ENCODE measurements around the gene HDDC2.

HDDC2 gene

DNA sequence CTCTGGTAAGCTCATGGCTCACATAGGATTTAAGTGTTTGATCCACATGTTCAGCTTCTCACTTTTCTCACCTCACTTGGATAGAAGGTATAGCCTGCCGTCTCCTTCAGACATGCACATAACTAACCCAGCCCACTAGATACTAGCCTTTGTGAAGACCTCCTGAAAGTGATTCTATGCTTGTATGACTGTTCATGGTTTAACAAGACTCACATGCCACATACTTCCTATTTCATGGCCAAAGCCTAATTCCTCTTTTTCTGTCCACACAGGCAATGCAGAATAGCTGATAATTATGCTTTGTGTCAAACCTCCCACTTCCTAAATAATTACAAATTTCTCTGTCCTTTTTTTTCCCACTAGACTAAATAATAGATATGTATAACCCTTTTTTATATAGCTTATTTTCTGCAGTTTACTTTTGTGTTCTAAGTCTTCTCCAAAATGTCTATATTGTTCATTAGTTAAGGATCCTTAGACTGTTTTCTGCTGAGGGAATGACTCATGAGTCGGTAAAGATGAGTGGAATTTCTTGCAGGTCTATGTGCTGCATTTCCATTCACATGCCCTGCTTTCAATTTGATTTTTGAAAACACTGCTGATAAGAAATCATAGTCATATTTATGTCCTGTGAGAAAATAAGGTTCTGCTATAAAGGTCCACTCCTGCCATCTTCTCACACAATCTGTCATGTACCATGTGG, 43.0 kb downstream of the HDDC2 start:
- Histone ChIP-seq H3K27ac (replicated peaks) (peak overlapping the region; percentile 22; the same call in 1 of the 2 replicates), H3K27me3 (ENCODE audit: insufficient read depth, poor library complexity, severe bottlenecking) (no peaks in the 10 kb centered on the region), H3K4me3 (replicated peaks; ENCODE audit: insufficient read depth, low read length) (no peak overlapping the region)
- TF ChIP-seq SPI1 (IDR thresholded peaks at IDR 0.05; ENCODE audit: borderline replicate concordance, low read depth) (peak; percentile 65; the same call in 1 of the 2 replicates), CTCF (IDR thresholded peaks at IDR 0.05; ENCODE audit: insufficient read depth, low read length) (no peak)
- TF ChIP-seq, protein P1, sequence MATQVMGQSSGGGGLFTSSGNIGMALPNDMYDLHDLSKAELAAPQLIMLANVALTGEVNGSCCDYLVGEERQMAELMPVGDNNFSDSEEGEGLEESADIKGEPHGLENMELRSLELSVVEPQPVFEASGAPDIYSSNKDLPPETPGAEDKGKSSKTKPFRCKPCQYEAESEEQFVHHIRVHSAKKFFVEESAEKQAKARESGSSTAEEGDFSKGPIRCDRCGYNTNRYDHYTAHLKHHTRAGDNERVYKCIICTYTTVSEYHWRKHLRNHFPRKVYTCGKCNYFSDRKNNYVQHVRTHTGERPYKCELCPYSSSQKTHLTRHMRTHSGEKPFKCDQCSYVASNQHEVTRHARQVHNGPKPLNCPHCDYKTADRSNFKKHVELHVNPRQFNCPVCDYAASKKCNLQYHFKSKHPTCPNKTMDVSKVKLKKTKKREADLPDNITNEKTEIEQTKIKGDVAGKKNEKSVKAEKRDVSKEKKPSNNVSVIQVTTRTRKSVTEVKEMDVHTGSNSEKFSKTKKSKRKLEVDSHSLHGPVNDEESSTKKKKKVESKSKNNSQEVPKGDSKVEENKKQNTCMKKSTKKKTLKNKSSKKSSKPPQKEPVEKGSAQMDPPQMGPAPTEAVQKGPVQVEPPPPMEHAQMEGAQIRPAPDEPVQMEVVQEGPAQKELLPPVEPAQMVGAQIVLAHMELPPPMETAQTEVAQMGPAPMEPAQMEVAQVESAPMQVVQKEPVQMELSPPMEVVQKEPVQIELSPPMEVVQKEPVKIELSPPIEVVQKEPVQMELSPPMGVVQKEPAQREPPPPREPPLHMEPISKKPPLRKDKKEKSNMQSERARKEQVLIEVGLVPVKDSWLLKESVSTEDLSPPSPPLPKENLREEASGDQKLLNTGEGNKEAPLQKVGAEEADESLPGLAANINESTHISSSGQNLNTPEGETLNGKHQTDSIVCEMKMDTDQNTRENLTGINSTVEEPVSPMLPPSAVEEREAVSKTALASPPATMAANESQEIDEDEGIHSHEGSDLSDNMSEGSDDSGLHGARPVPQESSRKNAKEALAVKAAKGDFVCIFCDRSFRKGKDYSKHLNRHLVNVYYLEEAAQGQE (IDR thresholded peaks at IDR 0.05; ENCODE audit: insufficient replicate concordance, low read depth), result no peak
- peak in 1 of 2 experiments; percentile 38 for DNase-seq (ENCODE audit: low read depth in 1 of 2, low spot score in 1 of 2)

DNA sequence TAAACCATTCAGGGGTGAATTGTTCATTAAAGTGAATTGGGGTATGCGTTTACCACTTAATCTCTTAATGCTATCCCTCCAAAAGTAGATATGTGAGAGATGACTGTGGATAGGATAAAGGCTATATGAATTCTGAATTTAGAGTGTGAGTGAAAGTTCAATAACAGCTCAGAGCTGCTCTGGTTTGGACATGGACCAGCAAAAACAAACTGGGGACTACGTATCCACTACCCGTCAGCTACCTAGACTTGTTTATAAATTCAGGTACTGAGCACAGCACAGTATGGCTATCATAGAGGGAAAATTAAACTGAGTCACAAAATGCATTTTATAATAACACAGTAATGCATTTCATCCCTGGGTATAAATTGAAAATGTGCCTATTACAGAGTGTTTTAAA, 44.4 kb downstream of the HDDC2 start:
- no peak for DNase-seq (ENCODE audit: low read depth in 1 of 2, low spot score in 1 of 2)
- Histone ChIP-seq H3K4me3 (replicated peaks; ENCODE audit: insufficient read depth, low read length) (no peak overlapping the region), H3K27me3 (ENCODE audit: insufficient read depth, poor library complexity, severe bottlenecking) (no peaks in the 10 kb centered on the region), H3K27ac (replicated peaks) (no peak overlapping the region)
- no peak for TF ChIP-seq SPI1 (IDR thresholded peaks at IDR 0.05; ENCODE audit: borderline replicate concordance, low read depth)
- TF ChIP-seq CTCF (IDR thresholded peaks at IDR 0.05; ENCODE audit: insufficient read depth, low read length), result no peak
- no peak for TF ChIP-seq POLR2AphosphoS5 (IDR thresholded peaks at IDR 0.05; ENCODE audit: low read depth)
- TF ChIP-seq, protein P1 (IDR thresholded peaks at IDR 0.05; ENCODE audit: insufficient replicate concordance, low read depth), result no peak
- no peak for TF ChIP-seq GABPA (IDR thresholded peaks at IDR 0.05; ENCODE audit: low read depth)

DNA sequence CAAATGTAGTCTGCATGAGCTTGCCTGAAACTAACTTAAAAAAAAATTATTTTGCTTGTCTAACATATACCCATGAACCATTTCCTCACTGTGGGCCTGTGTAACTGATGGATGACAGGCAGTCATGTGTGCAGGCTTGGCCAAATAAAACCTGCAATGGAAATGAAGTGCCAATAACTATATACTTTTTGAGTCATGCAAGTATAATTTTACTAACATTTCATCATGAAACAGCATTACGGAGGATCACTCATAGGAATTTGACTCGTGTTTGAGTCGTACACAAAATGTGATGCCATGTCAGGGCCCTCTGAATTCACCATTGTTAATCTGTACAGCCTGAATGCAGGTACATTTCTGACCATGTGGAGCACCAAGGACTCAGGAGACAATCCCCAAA, 46.6 kb downstream of the HDDC2 start:
- Histone ChIP-seq H3K27ac (replicated peaks) (no peak overlapping the region), H3K27me3 (ENCODE audit: insufficient read depth, poor library complexity, severe bottlenecking) (no peaks in the 10 kb centered on the region), H3K4me3 (replicated peaks; ENCODE audit: insufficient read depth, low read length) (no peak overlapping the region)
- DNase-seq (ENCODE audit: low read depth in 1 of 2, low spot score in 1 of 2), result no peak
- TF ChIP-seq, protein P1 (IDR thresholded peaks at IDR 0.05; ENCODE audit: insufficient replicate concordance, low read depth), result no peak
- TF ChIP-seq CTCF (IDR thresholded peaks at IDR 0.05; ENCODE audit: insufficient read depth, low read length) (no peak), SPI1 (IDR thresholded peaks at IDR 0.05; ENCODE audit: borderline replicate concordance, low read depth) (no peak)
